ENCODE data around the gene SLC8A1.

SLC8A1 gene

GRCh38 chr2:40458271-40458794, 6.4 kb upstream of the SLC8A1 start:
- DNase-seq (ENCODE audit: low read depth in 2 of 2): no peak

- DNase-seq (ENCODE audit: low read depth in 2 of 2): no peak
Observed at GRCh38 chr2:40457837-40458236, 5.9 kb upstream of the SLC8A1 start.

- no peak for DNase-seq (ENCODE audit: low read depth in 2 of 2)
Observed at GRCh38 chr2:40457366-40457765, 5.5 kb upstream of the SLC8A1 start.

GRCh38 chr2:40456926-40457325, 5.0 kb upstream of the SLC8A1 start:
- no peak for DNase-seq (ENCODE audit: low read depth in 2 of 2)

GRCh38 chr2:40455661-40456060, 3.8 kb upstream of the SLC8A1 start:
- no peak for DNase-seq (ENCODE audit: low read depth in 2 of 2)

- no peak for DNase-seq (ENCODE audit: low read depth in 2 of 2)
Observed at GRCh38 chr2:40454321-40454720, 2.4 kb upstream of the SLC8A1 start.

GRCh38 chr2:40452786-40453185, 896 bp upstream of the SLC8A1 start:
- no peak for DNase-seq (ENCODE audit: low read depth in 2 of 2)

- no peak for DNase-seq (ENCODE audit: low read depth in 2 of 2)
Observed at GRCh38 chr2:40450796-40451430, 977 bp downstream of the SLC8A1 start.

GRCh38 chr2:40450066-40450795, 1.7 kb downstream of the SLC8A1 start:
- no peak for DNase-seq (ENCODE audit: low read depth in 2 of 2)

- no peak for DNase-seq (ENCODE audit: low read depth in 2 of 2)
Observed at GRCh38 chr2:40448476-40449079, 3.3 kb downstream of the SLC8A1 start.

GRCh38 chr2:40445467-40445866, 6.4 kb downstream of the SLC8A1 start:
- no peak for DNase-seq (ENCODE audit: low read depth in 2 of 2)

GRCh38 chr2:40440835-40441234, 11.1 kb downstream of the SLC8A1 start:
- no peak for DNase-seq (ENCODE audit: low read depth in 2 of 2)

GRCh38 chr2:40439473-40439872, 12.4 kb downstream of the SLC8A1 start:
- no peak for DNase-seq (ENCODE audit: low read depth in 2 of 2)

- no peak for DNase-seq (ENCODE audit: low read depth in 2 of 2)
Observed at GRCh38 chr2:40436093-40436475, 15.8 kb downstream of the SLC8A1 start.

GRCh38 chr2:40435426-40436092, 16.3 kb downstream of the SLC8A1 start:
- no peak for DNase-seq (ENCODE audit: low read depth in 2 of 2)

- no peak for DNase-seq (ENCODE audit: low read depth in 2 of 2)
Observed at GRCh38 chr2:40434731-40435271, 17.1 kb downstream of the SLC8A1 start.

- no peak for DNase-seq (ENCODE audit: low read depth in 2 of 2)
Observed at GRCh38 chr2:40433736-40434135, 18.2 kb downstream of the SLC8A1 start.

- no peak for DNase-seq (ENCODE audit: low read depth in 2 of 2)
Observed at GRCh38 chr2:40432921-40433483, 18.9 kb downstream of the SLC8A1 start.

- no peak for DNase-seq (ENCODE audit: low read depth in 2 of 2)
Observed at GRCh38 chr2:40431600-40431955, 20.3 kb downstream of the SLC8A1 start.

GRCh38 chr2:40430776-40431599, 20.9 kb downstream of the SLC8A1 start:
- DNase-seq (ENCODE audit: low read depth in 2 of 2): no peak

- no peak for DNase-seq (ENCODE audit: low read depth in 2 of 2)
Observed at GRCh38 chr2:40428439-40428838, 23.5 kb downstream of the SLC8A1 start.
